ENCODE measurements around the gene NAALAD2.
"Not testable (repeated sequence)": the region's sequence is repeated elsewhere in the genome, so short reads cannot be mapped to it uniquely, and the experiment has no call there.

GRCh38 chr11:90085650-90086049 lies 48.8 kb upstream of the NAALAD2 start, which contains the start of gene UBTFL1:
- TF ChIP-seq GATA2, GATA3 (IDR thresholded peaks at IDR 0.05; ENCODE audit: low read depth, low read length): not testable (repeated sequence)

Measured in SH-SY5Y (cell line).